ENCODE measurements around the gene NYAP1.

The NYAP1 gene

GRCh38 chr7:100464210-100464660 is 19.5 kb upstream of the NYAP1 start, which contains the start of gene SPACDR:
SPACDR (minus strand) TSS chr7:100464260; CDS start chr7:100464025, 235 bp downstream.
- no peak for DNase-seq

- DNase-seq = no peak
Observed at GRCh38 chr7:100464791-100465190, 18.9 kb upstream of the NYAP1 start.

- no peak for DNase-seq
Observed at GRCh38 chr7:100465299-100465698, 18.4 kb upstream of the NYAP1 start.

GRCh38 chr7:100465702-100466311 is 17.9 kb upstream of the NYAP1 start:
- DNase-seq = no peak

DNA sequence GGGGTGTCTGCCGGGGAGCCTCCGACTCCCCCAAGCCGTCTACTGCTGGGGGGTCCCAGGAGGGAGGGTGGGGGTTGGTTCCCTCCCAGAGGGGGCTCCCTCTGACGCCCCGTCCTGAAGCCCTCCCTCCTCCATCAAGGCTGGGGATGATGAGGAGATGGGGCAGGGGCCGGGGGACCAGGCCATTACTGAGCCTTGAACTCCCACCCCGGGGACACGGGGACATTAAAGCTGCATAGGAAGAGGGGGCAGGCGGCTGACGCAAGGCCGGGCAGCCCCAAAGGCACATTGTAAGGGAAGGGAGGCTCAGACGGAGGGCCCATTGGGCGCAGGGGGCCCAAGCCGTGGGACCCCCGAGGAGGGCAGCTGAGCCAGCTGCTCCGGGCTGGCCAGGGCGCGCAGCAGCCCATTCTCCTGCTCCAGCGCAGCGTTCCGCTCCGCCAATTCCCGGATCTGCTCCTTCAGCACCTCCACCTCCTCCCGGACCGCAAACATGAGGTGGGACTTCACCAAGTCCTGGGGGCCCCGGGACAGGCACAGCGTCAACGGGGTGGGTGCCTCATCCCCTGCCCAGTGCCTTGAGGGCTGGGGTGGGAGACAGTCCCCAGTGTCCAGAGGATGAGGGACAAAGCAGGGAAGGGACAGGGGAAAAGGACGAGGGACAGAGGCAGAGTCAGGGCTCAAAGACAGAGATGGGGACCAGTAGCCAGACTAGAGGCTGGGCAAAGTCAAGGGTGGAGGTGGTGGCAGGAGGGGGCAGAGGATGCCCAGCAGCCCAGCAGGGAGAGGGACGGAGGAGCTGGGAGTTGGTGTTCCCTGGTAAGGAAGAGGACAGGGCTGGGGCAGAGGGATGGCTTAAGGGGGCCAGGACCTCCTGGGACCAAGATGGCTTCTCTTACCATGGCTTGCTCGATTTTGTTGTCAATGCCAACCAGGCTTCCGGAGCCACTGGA is 16.8 kb upstream of the NYAP1 start:
- DNase-seq = no peak

DNA sequence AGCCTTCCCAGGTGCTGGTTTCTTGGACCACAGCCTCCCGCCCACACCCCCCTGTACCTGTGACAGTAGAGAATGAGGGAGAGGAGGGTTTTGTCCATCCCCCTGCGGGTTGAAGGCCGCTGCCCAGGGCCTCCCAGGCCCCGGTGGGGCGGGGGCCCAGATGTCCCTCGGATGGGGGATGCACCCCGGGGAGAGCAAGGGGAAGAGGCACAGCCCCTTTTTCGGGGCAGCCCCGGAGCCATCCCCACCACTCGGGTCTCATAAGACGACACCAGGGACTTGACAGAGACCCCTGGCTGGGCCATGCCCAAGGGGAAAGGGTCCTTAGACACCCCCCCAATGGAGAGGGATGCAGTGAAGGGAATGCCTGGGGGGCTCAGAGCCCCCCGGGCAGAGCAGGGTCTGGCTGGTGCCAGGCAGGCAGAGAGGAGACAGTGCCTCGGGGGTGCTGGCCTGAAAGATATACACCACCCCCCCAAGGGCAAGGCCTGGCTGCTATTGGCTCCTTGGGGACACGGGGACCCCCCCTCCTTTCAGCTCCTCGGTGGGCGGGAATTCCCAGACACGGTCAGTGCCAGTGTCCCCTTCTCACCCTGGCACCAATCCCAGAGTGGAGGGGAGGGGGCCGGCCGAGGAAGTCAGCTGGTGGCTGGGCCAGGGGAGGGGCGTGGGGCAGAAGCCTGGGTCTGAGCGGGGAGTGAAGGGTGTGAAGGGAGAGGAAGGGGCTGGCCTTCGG is 15.9 kb upstream of the NYAP1 start:
- no peak for DNase-seq

- peak; percentile 91 for DNase-seq
Observed at GRCh38 chr7:100469227-100470044, 14.3 kb upstream of the NYAP1 start.

GRCh38 chr7:100471021-100471420 is 12.7 kb upstream of the NYAP1 start:
- no peak for DNase-seq

DNA sequence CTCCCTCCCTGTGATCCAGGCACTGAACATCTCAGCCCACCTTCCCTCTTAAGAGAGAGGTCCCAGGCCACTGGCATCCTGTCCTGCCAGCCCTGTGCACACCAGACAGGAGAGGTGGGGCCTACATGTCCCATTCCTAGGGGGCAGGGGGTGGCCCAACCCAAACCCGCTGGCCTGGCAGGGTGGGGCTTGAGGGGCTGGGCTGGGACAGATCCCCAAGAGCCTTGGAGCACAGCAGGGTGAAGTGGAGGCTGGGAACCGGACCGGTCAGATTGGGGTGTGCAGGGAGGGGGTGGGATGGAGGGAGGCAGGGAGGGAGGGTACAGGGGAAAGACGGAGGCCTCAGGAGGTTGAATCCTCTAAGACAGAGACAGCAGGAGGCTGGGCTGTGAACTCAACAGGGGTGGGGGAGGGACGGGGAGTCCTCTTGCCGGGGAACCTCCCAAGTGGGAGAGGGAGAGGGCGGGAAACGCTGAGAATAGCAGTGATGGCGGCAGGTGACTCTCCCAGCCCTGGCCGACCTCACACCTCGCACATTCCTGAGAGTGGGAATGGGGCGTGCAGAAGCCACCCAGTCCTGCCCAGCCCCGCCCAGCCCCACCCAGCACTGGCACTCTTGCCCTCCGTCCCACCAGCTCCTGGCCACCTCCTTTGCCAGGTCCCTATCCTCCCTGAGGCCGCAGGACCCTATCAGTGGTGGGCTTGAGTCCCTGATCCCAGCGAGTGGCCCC is 11.4 kb upstream of the NYAP1 start:
- no peak for DNase-seq

GRCh38 chr7:100472854-100473499 is 10.8 kb upstream of the NYAP1 start:
- DNase-seq = no peak

DNA sequence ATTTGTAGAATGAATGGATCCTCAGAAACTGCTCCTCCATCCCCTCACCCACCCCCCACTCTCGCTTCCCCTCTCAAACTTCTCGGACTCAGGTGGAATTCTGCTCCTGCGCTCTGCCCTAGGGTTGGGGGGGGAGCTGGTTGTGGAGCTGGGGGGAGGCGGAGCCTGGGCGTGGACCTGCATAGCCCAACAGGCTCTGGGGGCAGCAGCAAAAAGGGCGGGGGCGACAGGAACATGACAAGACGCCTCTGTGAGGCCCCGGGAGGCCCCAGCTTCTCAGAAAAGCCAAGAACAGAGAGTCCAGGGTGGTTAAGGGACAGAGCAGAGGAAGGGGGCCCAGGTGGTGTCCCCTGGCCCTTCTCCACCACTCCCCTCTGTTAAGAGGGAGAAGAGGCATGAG is 8.2 kb upstream of the NYAP1 start:
- no peak for DNase-seq

DNA sequence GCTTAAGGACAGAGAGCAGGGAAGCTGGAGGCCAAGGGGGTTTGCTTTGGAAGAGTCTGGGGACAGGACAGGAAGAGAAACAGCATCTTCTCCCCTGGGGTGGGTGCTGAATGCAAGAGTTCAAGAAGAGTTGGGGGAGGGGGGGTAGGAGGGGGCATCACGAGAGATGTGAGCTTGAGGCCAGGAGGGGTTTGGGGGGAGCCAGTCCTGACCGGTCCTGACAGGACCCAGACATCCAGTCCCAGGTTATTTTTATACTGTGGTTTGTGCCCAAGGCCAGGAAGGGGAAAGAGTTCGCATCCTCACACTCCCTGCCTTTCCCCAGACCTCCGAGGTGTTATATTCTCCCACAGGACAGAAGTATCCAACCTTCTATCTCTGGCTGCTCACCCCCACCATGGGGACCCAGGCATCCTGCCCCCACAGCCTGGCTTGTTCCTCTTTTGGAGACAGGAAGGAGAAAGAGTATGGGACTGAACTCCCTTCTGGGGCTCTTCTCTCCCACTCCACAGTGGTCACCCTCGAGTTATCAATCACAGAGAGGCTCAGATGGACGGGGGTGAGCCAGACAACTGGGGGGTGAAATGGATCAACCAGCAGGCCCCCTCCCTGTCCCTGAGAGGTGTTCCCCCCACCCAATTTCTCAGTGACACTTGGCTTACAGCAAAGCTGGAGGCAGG is 7.5 kb upstream of the NYAP1 start:
- no peak for DNase-seq

- peak; percentile 37 for DNase-seq
Observed at GRCh38 chr7:100476903-100477870, 6.5 kb upstream of the NYAP1 start.

GRCh38 chr7:100477871-100478267 is 5.9 kb upstream of the NYAP1 start:
- DNase-seq = no peak

- peak; percentile 85 for DNase-seq
Observed at GRCh38 chr7:100478958-100479660, 4.6 kb upstream of the NYAP1 start, which contains the start of gene TSC22D4. TSC22D4 (minus strand) TSS chr7:100479214; CDS start chr7:100478038, 1,176 bp downstream.

DNA sequence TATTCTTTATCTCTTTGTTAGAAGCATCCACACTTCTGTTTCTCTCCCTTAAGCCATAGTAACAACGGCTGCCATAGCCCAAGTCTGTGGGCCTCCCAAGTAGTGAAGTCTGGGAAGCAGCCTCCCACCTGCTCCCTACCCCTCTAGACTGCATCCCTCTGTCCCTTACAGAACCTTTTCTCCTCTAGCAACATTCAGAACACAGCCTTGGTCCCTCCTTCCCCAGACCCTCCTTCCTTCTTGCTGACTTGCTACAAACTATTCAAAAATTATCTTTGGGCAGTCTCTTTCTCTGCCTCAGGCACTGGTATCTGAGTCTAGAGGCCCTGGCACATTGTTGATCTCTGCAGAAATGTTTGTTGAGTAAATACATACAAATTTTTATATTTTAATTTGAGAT is 2.3 kb upstream of the NYAP1 start:
- no peak for DNase-seq

DNA sequence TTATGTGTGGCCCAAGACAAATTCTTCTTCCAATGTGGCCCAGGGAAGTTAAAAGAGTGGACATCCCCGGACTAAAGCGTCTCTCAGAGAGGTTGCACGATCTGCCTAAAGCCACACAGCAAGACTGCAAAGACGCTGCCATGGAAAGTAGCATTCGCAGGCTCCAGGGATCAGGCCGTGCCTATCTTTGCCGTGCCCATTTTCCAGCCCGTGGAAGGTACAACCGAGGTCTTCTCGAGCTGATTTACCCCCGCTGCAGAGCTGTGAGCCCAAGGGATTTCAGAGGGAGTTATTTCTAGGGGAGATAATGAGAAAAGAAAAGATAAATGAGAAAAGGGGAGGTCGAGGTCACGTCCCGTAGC is 1.0 kb upstream of the NYAP1 start:
- no peak for DNase-seq

GRCh38 chr7:100483090-100483721 is 521 bp upstream of the NYAP1 start:
- peak; percentile 82 for DNase-seq

Data from T-helper 9 cell (primary cell).